GM23338 (cell line): ENCODE results near the gene SRSF2.

ENCODE experiments used
- CREB1 ChIP-seq: fragments of 250-450 bp; sonication (Bioruptor Pico); IDR thresholded peaks from 2 replicates; pipeline ENCODE4 v1.5.0; 2020; ENCODE audit warnings: low read depth, mild to moderate bottlenecking, moderate library complexity
- CTCF ChIP-seq, 2 experiments: fragments of 200-600 bp in 1 of 2; sonication (generic) in 1 of 2; conservative IDR thresholded peaks; 2 replicates each; pipeline versions ENCODE4 v1.5.1 to v1.6.1; 2016 to 2017; ENCODE audit warnings: antibody characterized with exemption in 2 of 2, low read depth in 2 of 2, mild to moderate bottlenecking in 2 of 2, moderate library complexity in 1 of 2
- EZH2 ChIP-seq: fragments of 200-600 bp; sonication (generic); IDR thresholded peaks from one replicate; pipeline ENCODE4 v1.8.0; 2017; ENCODE audit warnings: antibody characterized with exemption, mild to moderate bottlenecking, low read depth; ENCODE audit not compliant: unreplicated experiment
- EZH2phosphoT487 ChIP-seq: fragments of 200-600 bp; sonication (generic); IDR thresholded peaks from one replicate; pipeline ENCODE4 v1.8.1; 2018; ENCODE audit warnings: antibody characterized with exemption; ENCODE audit not compliant: unreplicated experiment
- POLR2AphosphoS5 ChIP-seq: IDR thresholded peaks from 2 replicates; pipeline ENCODE4 v1.6.1; 2016; ENCODE audit warnings: antibody characterized with exemption, low read depth
- REST ChIP-seq: IDR thresholded peaks from one replicate; pipeline ENCODE4 v1.6.1; 2018; ENCODE audit warnings: antibody characterized with exemption; ENCODE audit not compliant: unreplicated experiment
- STAT1 ChIP-seq: IDR thresholded peaks from one replicate; pipeline ENCODE4 v1.6.1; 2016; ENCODE audit warnings: antibody characterized with exemption; ENCODE audit not compliant: unreplicated experiment
- ZNF331 ChIP-seq: fragments of 250-450 bp; sonication (Bioruptor Pico); IDR thresholded peaks from 2 replicates; pipeline ENCODE4 v1.5.0; 2020; ENCODE audit warnings: low read depth, mild to moderate bottlenecking, moderate library complexity

GRCh38 chr17:76747716-76748363 lies 10.7 kb upstream of the SRSF2 start:
- no peak for TF ChIP-seq CTCF (conservative IDR thresholded peaks at IDR 0.05; ENCODE audit: low read depth in 2 of 2)
- TF ChIP-seq POLR2AphosphoS5, result no peak
- no peak for TF ChIP-seq EZH2phosphoT487
- no peak for TF ChIP-seq REST
- no peak for TF ChIP-seq STAT1
- no peak for TF ChIP-seq EZH2
- TF ChIP-seq ZNF331 (CRISPR knock-in tag), result no peak
- no peak for TF ChIP-seq CREB1
